ENCODE results near the gene SLC35F5. TPM values are rescaled to one million over a fixed set of nuclear protein-coding genes. Genes with fewer than 3 reads are reported as not detected.
A peak's percentile ranks its signal among the peaks of the same experiment; 100 is the strongest.

The SLC35F5 gene
- total and polyA plus RNA-seq, 2 of the 4 experiments (the other 2 are of a cell fraction), result 30.5 to 93.4 TPM

GRCh38 chr2:113741091-113741490 is 15.4 kb downstream of the SLC35F5 start:
- peaks cover 3% of the 10 kb centered on the region in 2 experiments; a peak in 3 of 4 replicates for H3K79me1 ChIP-seq (ENCODE audit: low read depth in 1 of 2, low read length in 2 of 2)
- H3K27me3 ChIP-seq (ENCODE audit: control insufficient read depth, insufficient read depth, low read length), result no peaks in the 10 kb centered on the region
- H3K27ac ChIP-seq (ENCODE audit: insufficient read depth, low read length), result no peak overlapping the region
- no peak overlapping the region for H3K23ac ChIP-seq (ENCODE audit: low read depth, low read length)
- H3K4me1 ChIP-seq (ENCODE audit: control insufficient read depth, insufficient read depth, low read length), result no peaks in the 10 kb centered on the region
- H4K91ac ChIP-seq (ENCODE audit: insufficient read depth, low read depth, low read length), result no peak overlapping the region
- no peaks in the 10 kb centered on the region for H3K9me1 ChIP-seq (ENCODE audit: insufficient read depth, low read length)
- H2AK5ac ChIP-seq (ENCODE audit: low read depth, low read length), result no peak overlapping the region
- H3K9me3 ChIP-seq (ENCODE audit: control insufficient read depth, insufficient read depth, low read length), result no peaks in the 10 kb centered on the region
- no peak overlapping the region for H2AFZ ChIP-seq (replicated peaks; ENCODE audit: low read length, poor library complexity)
- H3K4ac ChIP-seq (ENCODE audit: low read depth, low read length), result no peak overlapping the region
- no peak overlapping the region for H3K4me3 ChIP-seq (ENCODE audit: insufficient read depth, low read depth, low read length)
- WGBS, 2 experiments (ENCODE audit: extremely low coverage in 2 of 2, insufficient read length in 1 of 2), result no CpG with 5 or more reads among the region's 1 CpG
- H4K8ac ChIP-seq (ENCODE audit: low read depth in 2 of 2, low read length in 2 of 2), result no peak overlapping the region
- H3K56ac ChIP-seq (ENCODE audit: extremely low read depth, insufficient read depth, low read length), result no peak overlapping the region
- no peaks in the 10 kb centered on the region for H4K20me1 ChIP-seq (ENCODE audit: insufficient read depth, low read length)
- ChIA-PET POLR2A (ENCODE audit: unreplicated experiment) (no interaction called here), CTCF (no interaction called here)
- no peak for DNase-seq
- intact Hi-C loops (cut with micrococcal nuclease) (loop anchor here (5.0 kb wide), 1 partner anchor 191 kb away; no protein-coding TSS in a partner anchor), in situ Hi-C loops (cut with MboI; ENCODE audit: low sequenced_read_pairs) (no loop called here), dilution Hi-C loops (cut with HindIII; ENCODE audit: low sequenced_read_pairs, unreplicated experiment) (no loop called here)
- H2BK20ac ChIP-seq (ENCODE audit: low read depth, low read length), result no peak overlapping the region
- ATAC-seq (ENCODE audit: low read depth), result no peak
- no peak overlapping the region for H4K5ac ChIP-seq (ENCODE audit: low read depth, low read length)
- no peak overlapping the region for H3K18ac ChIP-seq (ENCODE audit: low read depth, low read length)
- H2BK15ac ChIP-seq (ENCODE audit: low read depth, low read length), result no peak overlapping the region
- H2BK120ac ChIP-seq (ENCODE audit: low read depth, low read length), result no peak overlapping the region
- no TSS peak for BruUV-seq (replicated peaks)
- H3K14ac ChIP-seq (replicated peaks; ENCODE audit: low read depth, low read length), result no peak overlapping the region
- no peak overlapping the region for H3K4me2 ChIP-seq (ENCODE audit: low read depth, low read length)
- H3K36me3 ChIP-seq (ENCODE audit: control insufficient read depth, insufficient read depth, low read length), result peaks cover 35% of the 10 kb centered on the region
- H3K9ac ChIP-seq (ENCODE audit: low read depth, low read length), result no peak overlapping the region
- H2AK9ac ChIP-seq (replicated peaks; ENCODE audit: low read depth, low read length, poor library complexity), result no peak overlapping the region
- TF ChIP-seq CEBPB (IDR thresholded peaks at IDR 0.05; ENCODE audit: low read depth, low read length), result peak; percentile 16; the same call in 1 of the 2 replicates
- no peak for TF ChIP-seq CHD1 (IDR thresholded peaks at IDR 0.05; ENCODE audit: low read depth, low read length)
- no peak overlapping the region for H2BK5ac ChIP-seq (ENCODE audit: low read depth, low read length, poor library complexity, severe bottlenecking)
